AG09319 (cell line): Measurements from ENCODE around the gene TIMP2.
"Not testable (repeated sequence)": the region's sequence is repeated elsewhere in the genome, so short reads cannot be mapped to it uniquely, and the experiment has no call there.

ENCODE experiments used
- DNase-seq: peaks from one replicate; pipeline ENCODE4 v3.0.0-alpha.2; 2010; ENCODE audit warnings: low read depth; ENCODE audit errors: extremely low read depth
- TF ChIP-seq, protein P1 (sequence below): IDR thresholded peaks from 2 replicates; pipeline ENCODE4 v1.5.1; 2011; ENCODE audit warnings: low read depth, mild to moderate bottlenecking, inconsistent platforms, low read length, moderate library complexity

The TIMP2 gene

DNA sequence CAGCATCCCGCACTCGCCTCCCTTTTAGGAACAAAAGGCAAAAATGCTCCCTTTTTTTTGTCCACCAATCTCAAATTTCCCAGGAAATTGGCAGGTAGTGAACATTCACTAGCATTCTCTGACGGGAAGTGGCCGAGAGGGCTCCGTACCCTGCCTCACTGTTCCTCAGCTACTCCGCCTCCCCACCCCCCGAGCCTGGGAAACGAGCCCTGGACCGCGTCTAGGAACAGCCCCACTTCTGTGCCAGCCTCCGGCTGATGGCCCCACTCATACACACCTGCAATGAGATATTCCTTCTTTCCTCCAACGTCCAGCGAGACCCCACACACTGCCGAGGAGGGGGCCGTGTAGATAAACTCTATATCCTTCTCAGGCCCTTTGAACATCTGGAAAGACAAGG is 54.6 kb downstream of the TIMP2 start:
- TF ChIP-seq, protein P1, sequence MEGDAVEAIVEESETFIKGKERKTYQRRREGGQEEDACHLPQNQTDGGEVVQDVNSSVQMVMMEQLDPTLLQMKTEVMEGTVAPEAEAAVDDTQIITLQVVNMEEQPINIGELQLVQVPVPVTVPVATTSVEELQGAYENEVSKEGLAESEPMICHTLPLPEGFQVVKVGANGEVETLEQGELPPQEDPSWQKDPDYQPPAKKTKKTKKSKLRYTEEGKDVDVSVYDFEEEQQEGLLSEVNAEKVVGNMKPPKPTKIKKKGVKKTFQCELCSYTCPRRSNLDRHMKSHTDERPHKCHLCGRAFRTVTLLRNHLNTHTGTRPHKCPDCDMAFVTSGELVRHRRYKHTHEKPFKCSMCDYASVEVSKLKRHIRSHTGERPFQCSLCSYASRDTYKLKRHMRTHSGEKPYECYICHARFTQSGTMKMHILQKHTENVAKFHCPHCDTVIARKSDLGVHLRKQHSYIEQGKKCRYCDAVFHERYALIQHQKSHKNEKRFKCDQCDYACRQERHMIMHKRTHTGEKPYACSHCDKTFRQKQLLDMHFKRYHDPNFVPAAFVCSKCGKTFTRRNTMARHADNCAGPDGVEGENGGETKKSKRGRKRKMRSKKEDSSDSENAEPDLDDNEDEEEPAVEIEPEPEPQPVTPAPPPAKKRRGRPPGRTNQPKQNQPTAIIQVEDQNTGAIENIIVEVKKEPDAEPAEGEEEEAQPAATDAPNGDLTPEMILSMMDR = no peak
- no peak for DNase-seq

DNA sequence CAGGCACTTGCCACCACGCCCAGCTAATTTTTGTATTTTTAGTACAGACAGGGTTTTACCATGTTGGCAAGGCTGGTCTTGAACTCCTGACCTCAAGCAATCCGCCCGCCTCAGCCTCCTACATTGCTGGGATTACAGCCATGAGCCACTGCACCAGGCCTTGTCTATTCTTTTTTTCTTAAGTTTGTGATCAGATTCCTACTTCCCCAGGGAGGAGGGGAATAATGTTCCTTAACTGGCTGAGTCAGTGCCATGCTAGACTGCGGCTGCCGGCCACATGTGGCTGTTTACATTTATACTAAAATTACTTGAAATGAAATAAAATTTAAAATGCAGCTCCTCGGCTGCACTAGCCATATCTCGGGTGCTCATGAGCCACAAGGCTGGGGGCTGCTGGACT is 56.8 kb downstream of the TIMP2 start:
- peak; percentile 70 for DNase-seq
- TF ChIP-seq, protein P1 = no peak

DNA sequence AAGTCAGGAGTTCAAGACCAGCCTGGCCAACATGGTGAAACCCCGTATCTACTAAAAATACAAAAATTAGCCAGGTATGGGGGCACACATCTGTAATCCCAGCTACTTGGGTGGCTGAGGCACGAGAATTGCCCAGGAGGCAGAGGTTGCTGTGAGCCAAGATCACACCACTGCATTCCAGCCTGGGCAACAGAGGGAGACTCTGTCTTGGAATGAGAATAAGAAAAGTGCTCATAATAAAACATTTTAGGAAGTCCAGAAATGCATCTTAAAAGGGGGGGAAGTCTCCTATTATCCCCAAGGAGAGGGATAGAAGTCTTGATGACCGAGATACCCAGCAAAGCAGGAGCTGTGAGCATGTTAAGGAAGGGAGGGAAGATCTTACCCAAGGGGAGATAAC is 58.1 kb downstream of the TIMP2 start:
- not testable (repeated sequence) for DNase-seq

DNA sequence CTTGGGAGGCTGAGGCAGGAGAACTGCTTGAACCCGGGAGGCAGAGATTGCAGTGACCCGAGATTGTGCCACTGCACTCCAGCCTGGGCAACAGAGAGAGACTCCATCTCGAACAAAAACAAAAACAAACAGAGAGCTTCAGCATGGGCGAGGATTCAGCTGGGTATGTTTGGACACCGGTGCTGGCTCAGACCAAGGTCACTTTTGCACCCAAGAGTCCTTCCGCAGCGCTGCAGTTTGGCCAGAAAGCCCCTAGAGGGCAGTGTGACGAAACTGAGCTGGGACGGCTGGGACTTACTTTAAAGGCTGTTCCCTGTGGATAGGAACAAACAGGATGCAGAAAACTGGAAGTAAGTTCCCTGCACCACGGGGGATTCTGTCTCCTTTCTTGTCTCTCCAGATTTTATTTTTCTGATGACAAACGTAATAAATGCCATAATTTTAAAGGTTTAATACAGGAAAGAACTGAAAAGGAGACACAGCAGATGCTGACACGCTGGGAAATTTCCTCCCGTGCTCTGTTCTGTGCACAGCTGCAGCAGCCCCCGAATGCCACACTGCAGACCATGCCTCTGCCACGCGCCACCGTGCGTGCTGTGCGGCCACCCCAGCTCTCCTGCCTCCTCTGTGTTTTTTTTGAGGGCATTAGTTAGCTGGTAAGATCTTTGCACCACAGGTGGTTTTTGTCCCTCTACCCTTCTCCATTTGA is 59.4 kb downstream of the TIMP2 start:
- TF ChIP-seq, protein P1 = peak; percentile 90
- peak; percentile 52 for DNase-seq

DNA sequence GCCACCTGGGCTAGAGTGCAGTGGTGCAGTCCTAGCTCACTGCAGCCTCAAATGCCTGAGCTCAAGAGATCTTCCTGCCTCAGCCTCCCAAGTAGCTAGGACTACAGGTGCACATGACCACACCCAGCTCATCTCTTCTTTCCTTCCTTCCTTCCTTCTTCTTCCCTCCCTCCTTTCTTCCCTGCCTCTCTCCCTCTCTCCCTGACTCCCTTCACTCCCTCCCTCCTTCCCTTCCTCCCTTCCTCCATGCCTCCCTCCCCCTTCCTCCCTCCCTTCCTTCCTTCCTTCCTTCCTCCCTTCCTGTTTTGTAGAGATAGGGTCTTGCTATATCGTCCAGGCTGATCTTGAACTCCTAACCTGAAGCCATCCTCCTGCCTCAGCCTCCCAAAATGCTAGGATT is 61.1 kb downstream of the TIMP2 start:
- TF ChIP-seq, protein P1 = no peak
- DNase-seq = no peak

DNA sequence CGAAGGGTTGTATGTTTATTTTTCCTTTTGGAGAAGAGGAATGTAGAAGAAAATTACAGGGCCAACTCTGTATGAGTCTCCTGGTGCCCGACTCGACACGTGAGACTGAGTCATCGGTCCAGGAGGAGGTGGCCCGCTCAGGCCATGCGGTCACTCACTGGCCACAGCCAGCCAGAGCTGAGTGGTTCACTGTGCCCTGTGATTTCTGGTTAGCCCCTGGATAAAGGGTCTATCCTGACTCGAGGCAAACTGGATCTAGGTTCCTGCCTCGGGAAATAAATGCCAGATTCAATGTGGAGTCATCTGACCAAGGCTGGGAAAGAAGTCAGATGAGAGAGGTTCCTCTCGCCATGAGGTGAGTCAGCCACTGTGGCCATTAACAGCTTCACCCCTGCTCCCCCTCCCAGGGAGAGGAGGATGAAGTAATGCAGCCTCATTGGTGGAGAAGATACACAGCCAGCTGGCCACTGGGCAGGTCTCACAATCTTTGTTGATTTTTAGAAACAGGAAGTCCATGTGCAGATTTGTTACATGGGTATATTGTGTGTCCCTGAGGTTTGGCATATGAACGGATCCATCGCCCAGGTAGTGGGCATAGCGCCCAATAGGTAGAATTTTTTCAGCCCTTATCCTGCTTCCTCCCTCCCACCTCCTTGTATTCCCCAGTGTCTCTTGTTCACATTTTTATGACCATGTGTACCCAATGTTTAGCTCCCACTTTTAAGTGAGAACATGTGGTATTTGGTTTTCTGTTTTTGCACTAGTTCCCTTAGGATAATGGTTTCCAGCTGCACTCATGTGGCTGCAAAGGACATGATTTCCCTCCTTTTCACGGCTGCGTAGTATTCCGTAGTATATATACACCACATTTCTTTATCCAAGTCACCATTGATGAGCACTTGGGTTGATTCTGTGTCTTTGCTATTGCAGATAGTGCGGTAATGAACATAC is 62.8 kb downstream of the TIMP2 start:
- peak; percentile 86 for DNase-seq
- TF ChIP-seq, protein P1 = no peak

DNA sequence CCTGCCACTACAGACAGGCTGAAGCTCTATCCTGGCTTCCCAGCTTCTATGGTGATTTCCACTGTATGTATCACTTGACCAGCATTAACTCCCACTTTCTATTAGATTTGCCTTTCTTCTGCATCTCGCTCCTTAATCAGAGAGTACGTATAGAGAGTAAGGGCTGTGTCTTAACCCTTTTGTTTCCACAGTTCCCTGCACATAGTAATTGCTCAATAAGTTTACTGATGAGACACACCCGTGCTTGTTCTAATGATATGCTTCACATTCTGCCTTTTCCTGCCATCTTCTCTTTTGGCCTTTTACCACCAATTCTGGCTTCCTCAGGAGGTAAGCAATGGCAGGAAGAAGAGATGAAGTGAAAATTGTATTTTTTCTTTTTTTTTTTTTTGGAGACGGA is 64.0 kb downstream of the TIMP2 start:
- TF ChIP-seq, protein P1 = no peak
- DNase-seq = no peak
